HG02885 (cell line): ENCODE measurements around the gene ARAP3.
"Not testable (repeated sequence)": the region's sequence is repeated elsewhere in the genome, so short reads cannot be mapped to it uniquely, and the experiment has no call there.

ENCODE experiments used
- ATAC-seq: cut with Tn5 transposase; IDR thresholded peaks from one replicate; pipeline ENCODE4 v1.9.1; 2021; ENCODE audit warnings: mild to moderate bottlenecking; ENCODE audit not compliant: unreplicated experiment, poor library complexity

The ARAP3 gene

GRCh38 chr5:141623186-141623585 is 58.8 kb downstream of the ARAP3 start:
- ATAC-seq: peak; percentile 67

- ATAC-seq: peak; percentile 83
Measured at GRCh38 chr5:141618804-141619554, 63.1 kb downstream of the ARAP3 start, which contains the start of gene DIAPH1. Gene DIAPH1, minus strand, starts transcription at chr5:141619000. Its CDS starts 86 bp downstream, at chr5:141618914.

GRCh38 chr5:141618030-141618803 is 63.8 kb downstream of the ARAP3 start:
- ATAC-seq: peak; percentile 28

- no peak for ATAC-seq
Measured at GRCh38 chr5:141617682-141618029, 64.4 kb downstream of the ARAP3 start.

GRCh38 chr5:141617128-141617527 is 64.9 kb downstream of the ARAP3 start:
- no peak for ATAC-seq

- no peak for ATAC-seq
Measured at GRCh38 chr5:141615991-141616720, 65.9 kb downstream of the ARAP3 start.

- ATAC-seq: no peak
Measured at GRCh38 chr5:141613344-141613743, 68.7 kb downstream of the ARAP3 start.

GRCh38 chr5:141611289-141611688 is 70.7 kb downstream of the ARAP3 start:
- ATAC-seq: no peak

GRCh38 chr5:141609921-141610320 is 72.1 kb downstream of the ARAP3 start:
- not testable (repeated sequence) for ATAC-seq

- ATAC-seq: no peak
Measured at GRCh38 chr5:141609044-141609443, 73.0 kb downstream of the ARAP3 start.

- ATAC-seq: no peak
Measured at GRCh38 chr5:141608557-141608956, 73.5 kb downstream of the ARAP3 start.

- ATAC-seq: no peak
Measured at GRCh38 chr5:141608046-141608445, 74.0 kb downstream of the ARAP3 start.

- ATAC-seq: peak; percentile 95
Measured at GRCh38 chr5:141605523-141606277, 76.3 kb downstream of the ARAP3 start.

GRCh38 chr5:141603923-141604717 is 77.9 kb downstream of the ARAP3 start:
- ATAC-seq: no peak
